Karpas-422 (cell line): ENCODE data around the gene CTTN. TPM values are rescaled to one million over a fixed set of nuclear protein-coding genes. Genes with fewer than 3 reads are reported as not detected.

Source experiments
- DNase-seq: peaks from one replicate; pipeline ENCODE4 v3.0.0-alpha.2; 2015
- H2AFZ ChIP-seq: fragments of 200-600 bp; sonication (generic); 2 replicates; pipeline ENCODE4 v1.6.1; 2014; ENCODE audit warnings: antibody characterized with exemption, low read length, mixed read lengths
- H3K27ac ChIP-seq: fragments of 200-600 bp; sonication (generic); 2 replicates; pipeline ENCODE4 v1.5.1; 2014; ENCODE audit warnings: mild to moderate bottlenecking, low read length, moderate library complexity
- H3K27me3 ChIP-seq: fragments of 200-600 bp; sonication (generic); 2 replicates; pipeline ENCODE4 v1.6.1; 2014; ENCODE audit warnings: low read length, mixed read lengths
- H3K36me3 ChIP-seq: fragments of 200-600 bp; sonication (generic); 2 replicates; pipeline ENCODE4 v1.6.1; 2014; ENCODE audit warnings: low read length, mixed read lengths; ENCODE audit not compliant: insufficient read depth
- H3K4me1 ChIP-seq: fragments of 200-600 bp; sonication (generic); 2 replicates; pipeline ENCODE4 v1.6.1; 2014; ENCODE audit warnings: mild to moderate bottlenecking, low read length, mixed read lengths
- H3K4me2 ChIP-seq: fragments of 200-600 bp; sonication (generic); 2 replicates; pipeline ENCODE4 v1.6.1; 2014; ENCODE audit warnings: low read length, low read depth, mild to moderate bottlenecking; ENCODE audit not compliant: poor library complexity, severe bottlenecking
- H3K4me3 ChIP-seq: fragments of 200-600 bp; sonication (generic); 2 replicates; pipeline ENCODE4 v1.5.1; 2014; ENCODE audit warnings: mild to moderate bottlenecking, antibody characterized with exemption, low read length, mixed read lengths
- H3K79me2 ChIP-seq: fragments of 200-600 bp; sonication (generic); 2 replicates; pipeline ENCODE4 v1.6.1; 2014; ENCODE audit warnings: mild to moderate bottlenecking, low read length, mixed read lengths
- H3K9ac ChIP-seq: fragments of 200-600 bp; sonication (generic); 2 replicates; pipeline ENCODE4 v1.6.0; 2014; ENCODE audit warnings: low read length
- H3K9me2 ChIP-seq: fragments of 200-600 bp; sonication (generic), shearing (Covaris generic); replicated peaks from 2 replicates; pipeline ENCODE4 v1.6.0; 2014; ENCODE audit warnings: mild to moderate bottlenecking, low read length, moderate library complexity; ENCODE audit not compliant: insufficient read depth
- H3K9me3 ChIP-seq: fragments of 300-700, 200-600 bp; sonication (generic); 2 replicates; pipeline ENCODE4 v1.6.1; 2014; ENCODE audit warnings: low read length, mixed read lengths
- H4K20me1 ChIP-seq: fragments of 200-600 bp; sonication (generic); 2 replicates; pipeline ENCODE4 v1.6.1; 2014; ENCODE audit warnings: mild to moderate bottlenecking, antibody characterized with exemption, low read length, low read depth; ENCODE audit not compliant: insufficient read depth
- total RNA-seq: library from RNA; depleted of rRNA; stranded (reverse); fragments of >200 nt; shearing (Covaris generic); gene quantifications from 2 replicates; pipeline ENCODE4 v1.2.3, GENCODE V29; 2014; ENCODE audit warnings: low replicate concordance; rRNA removed

The CTTN gene
- total RNA-seq: 143 and 198 TPM in 2 replicates

DNA sequence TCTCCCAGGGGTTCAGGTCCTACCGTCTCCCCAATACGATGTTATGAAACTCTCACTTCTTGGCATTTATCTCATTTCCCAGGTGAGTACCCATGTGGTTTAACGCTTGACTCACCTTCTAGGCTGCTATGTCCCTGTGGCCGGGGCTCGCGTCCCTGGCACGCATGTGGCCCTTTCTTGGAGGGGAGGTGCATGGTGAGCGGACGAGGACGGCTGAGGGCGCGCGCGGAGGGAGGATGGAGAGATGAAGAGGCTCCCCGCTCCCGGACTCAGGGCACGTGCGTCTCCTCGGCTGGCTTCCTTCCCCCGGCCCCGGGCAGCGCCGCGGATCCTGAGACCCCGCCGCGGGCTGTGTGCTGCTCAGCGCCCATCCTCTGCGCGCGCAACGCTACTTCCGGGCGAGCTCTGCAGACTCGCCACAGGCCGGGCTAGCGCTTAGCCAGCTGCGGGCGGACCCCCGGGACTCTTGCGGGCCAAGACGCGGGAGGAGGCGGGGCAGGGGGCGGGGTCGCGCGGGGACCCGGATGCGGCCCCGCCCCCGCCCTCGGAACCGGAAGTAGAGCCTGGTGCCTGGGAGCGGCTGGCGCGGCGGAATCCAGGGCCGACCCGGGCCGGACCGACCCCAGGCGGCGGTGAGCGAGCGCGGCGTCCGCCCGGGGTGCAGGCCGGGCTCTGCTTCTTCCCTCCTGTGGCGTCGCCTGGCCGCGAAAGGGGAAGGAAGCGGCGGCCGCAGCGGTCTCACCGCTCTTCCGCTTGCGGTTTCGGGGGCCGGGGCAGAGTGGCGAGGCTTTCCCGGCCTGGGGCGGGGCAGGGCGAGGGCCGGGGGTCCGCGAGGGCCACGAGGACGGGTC is at the start of gene CTTN:
Gene CTTN, plus strand, starts transcription at position 547 of the 851 bp plus-strand sequence. CDS start 8,769 bp downstream, outside the sequence.
- Histone ChIP-seq H3K4me1 (peaks cover 39% of the 10 kb centered on the region), H3K27ac (peak within 1 kb of the TSS; percentile 84), H3K4me2 (peak within 1 kb of the TSS; percentile 80), H3K27me3 (no peaks in the 10 kb centered on the region), H3K9me3 (no peaks in the 10 kb centered on the region), H3K9me2 (no peaks in the 10 kb centered on the region), H3K4me3 (peak within 1 kb of the TSS; percentile 73), H2AFZ (peak within 1 kb of the TSS; percentile 88), H3K36me3 (peaks cover 15% of the 10 kb centered on the region), H4K20me1 (peaks cover 32% of the 10 kb centered on the region), H3K79me2 (peaks cover 100% of the 10 kb centered on the region), H3K9ac (peak within 1 kb of the TSS; percentile 83)
- peak; percentile 94 for DNase-seq

- H3K36me3 ChIP-seq: peaks cover 13% of the 10 kb centered on the region; the same call in 1 of the 2 replicates
- H3K9me3 ChIP-seq: no peaks in the 10 kb centered on the region
- H4K20me1 ChIP-seq: no peaks in the 10 kb centered on the region
- no peaks in the 10 kb centered on the region; the same call in 1 of the 2 replicates for H3K79me2 ChIP-seq
- no peak overlapping the region for H3K9ac ChIP-seq
- H3K4me3 ChIP-seq: no peak overlapping the region
- no peak overlapping the region for H3K27ac ChIP-seq
- H3K27me3 ChIP-seq: no peaks in the 10 kb centered on the region
- no peak overlapping the region for H3K4me2 ChIP-seq
- DNase-seq: no peak
- H3K9me2 ChIP-seq: no peaks in the 10 kb centered on the region
- H3K4me1 ChIP-seq: no peaks in the 10 kb centered on the region
- no peak overlapping the region for H2AFZ ChIP-seq
Measured at GRCh38 chr11:70348608-70349007, 49.7 kb upstream of the CTTN start.

DNA sequence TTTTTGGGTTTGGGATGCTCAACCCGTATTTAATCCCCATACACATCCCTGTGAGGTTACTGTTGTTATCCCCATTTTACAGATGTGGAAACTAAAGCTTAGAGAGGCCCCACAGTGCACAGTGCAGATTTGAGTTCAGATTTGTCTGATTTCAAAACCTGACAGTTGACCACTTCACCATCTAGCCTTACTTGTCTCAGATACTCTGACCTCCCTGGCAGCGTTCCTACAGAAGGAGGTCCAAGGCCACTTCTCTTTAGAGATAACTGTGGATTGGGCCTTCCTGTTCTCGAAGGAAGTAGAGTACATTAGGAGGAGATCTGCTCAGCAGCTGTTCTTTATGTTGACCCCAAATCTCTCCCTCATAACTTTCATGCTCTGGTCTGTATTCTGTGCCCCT is 46.7 kb upstream of the CTTN start:
- no peak for DNase-seq
- H3K79me2 ChIP-seq: no peaks in the 10 kb centered on the region
- H3K9ac ChIP-seq: no peak overlapping the region
- H2AFZ ChIP-seq: no peak overlapping the region
- H3K36me3 ChIP-seq: peaks cover 22% of the 10 kb centered on the region; the same call in 1 of the 2 replicates
- H3K4me2 ChIP-seq: no peak overlapping the region
- H3K9me2 ChIP-seq: no peaks in the 10 kb centered on the region
- no peaks in the 10 kb centered on the region for H3K4me1 ChIP-seq
- no peak overlapping the region for H3K4me3 ChIP-seq
- no peaks in the 10 kb centered on the region for H3K27me3 ChIP-seq
- H3K27ac ChIP-seq: no peak overlapping the region
- no peaks in the 10 kb centered on the region for H4K20me1 ChIP-seq
- H3K9me3 ChIP-seq: no peaks in the 10 kb centered on the region

- no peak overlapping the region for H3K27ac ChIP-seq
- no peaks in the 10 kb centered on the region for H3K4me1 ChIP-seq
- no peaks in the 10 kb centered on the region for H3K9me3 ChIP-seq
- H4K20me1 ChIP-seq: no peaks in the 10 kb centered on the region
- H2AFZ ChIP-seq: no peak overlapping the region
- no peak overlapping the region for H3K4me3 ChIP-seq
- no peaks in the 10 kb centered on the region for H3K79me2 ChIP-seq
- H3K9ac ChIP-seq: no peak overlapping the region
- H3K9me2 ChIP-seq: no peaks in the 10 kb centered on the region
- no peak overlapping the region for H3K4me2 ChIP-seq
- DNase-seq: no peak
- H3K36me3 ChIP-seq: peaks cover 26% of the 10 kb centered on the region; the same call in 1 of the 2 replicates
- H3K27me3 ChIP-seq: no peaks in the 10 kb centered on the region
Measured at GRCh38 chr11:70352100-70352499, 46.2 kb upstream of the CTTN start.

- DNase-seq: no peak
- no peaks in the 10 kb centered on the region for H3K4me1 ChIP-seq
- H3K4me2 ChIP-seq: no peak overlapping the region
- no peaks in the 10 kb centered on the region for H3K9me2 ChIP-seq
- H3K9me3 ChIP-seq: no peaks in the 10 kb centered on the region
- no peaks in the 10 kb centered on the region for H4K20me1 ChIP-seq
- H3K36me3 ChIP-seq: peaks cover 26% of the 10 kb centered on the region; the same call in 1 of the 2 replicates
- H2AFZ ChIP-seq: no peak overlapping the region
- no peak overlapping the region for H3K27ac ChIP-seq
- H3K4me3 ChIP-seq: no peak overlapping the region
- no peaks in the 10 kb centered on the region for H3K27me3 ChIP-seq
- H3K9ac ChIP-seq: no peak overlapping the region
- H3K79me2 ChIP-seq: no peaks in the 10 kb centered on the region
Measured at GRCh38 chr11:70352601-70353000, 45.7 kb upstream of the CTTN start.

GRCh38 chr11:70353329-70353728 is 45.0 kb upstream of the CTTN start:
- no peak overlapping the region for H3K27ac ChIP-seq
- H3K27me3 ChIP-seq: no peaks in the 10 kb centered on the region
- DNase-seq: no peak
- no peak overlapping the region for H3K4me2 ChIP-seq
- H2AFZ ChIP-seq: no peak overlapping the region
- no peaks in the 10 kb centered on the region for H3K4me1 ChIP-seq
- H3K36me3 ChIP-seq: peaks cover 26% of the 10 kb centered on the region; the same call in 1 of the 2 replicates
- no peaks in the 10 kb centered on the region for H3K79me2 ChIP-seq
- H3K9ac ChIP-seq: no peak overlapping the region
- H3K9me3 ChIP-seq: no peaks in the 10 kb centered on the region
- no peak overlapping the region for H3K4me3 ChIP-seq
- no peaks in the 10 kb centered on the region for H3K9me2 ChIP-seq
- H4K20me1 ChIP-seq: no peaks in the 10 kb centered on the region

- no peak overlapping the region for H3K27ac ChIP-seq
- peaks cover 30% of the 10 kb centered on the region; the same call in 1 of the 2 replicates for H3K36me3 ChIP-seq
- H3K79me2 ChIP-seq: no peaks in the 10 kb centered on the region
- H3K4me2 ChIP-seq: no peak overlapping the region
- no peak overlapping the region for H3K4me3 ChIP-seq
- no peak overlapping the region for H3K9ac ChIP-seq
- no peak overlapping the region for H2AFZ ChIP-seq
- no peaks in the 10 kb centered on the region for H4K20me1 ChIP-seq
- H3K27me3 ChIP-seq: no peaks in the 10 kb centered on the region
- H3K9me3 ChIP-seq: no peaks in the 10 kb centered on the region
- no peaks in the 10 kb centered on the region for H3K4me1 ChIP-seq
- DNase-seq: no peak
- no peaks in the 10 kb centered on the region for H3K9me2 ChIP-seq
Measured at GRCh38 chr11:70353900-70354568, 44.3 kb upstream of the CTTN start.

DNA sequence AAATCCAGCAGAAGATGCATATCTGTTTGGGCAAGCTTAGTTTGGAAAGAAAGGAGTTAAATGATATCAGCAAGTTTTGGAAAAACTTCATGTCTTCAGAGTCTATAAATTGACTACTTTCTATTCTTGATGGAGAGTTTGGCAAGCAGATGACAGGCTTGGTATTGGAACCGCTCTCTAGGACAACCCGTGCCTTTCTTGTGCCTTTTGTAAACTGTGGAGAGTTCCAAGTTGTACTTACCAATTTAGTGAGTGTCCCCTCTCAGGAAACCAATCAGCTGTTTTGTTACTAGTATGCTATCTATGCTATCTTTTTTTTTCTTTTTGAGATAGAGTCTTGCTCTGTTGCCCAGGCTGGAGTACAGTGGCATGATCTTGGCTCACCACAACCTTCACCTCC is 43.7 kb upstream of the CTTN start:
- no peaks in the 10 kb centered on the region for H3K27me3 ChIP-seq
- H2AFZ ChIP-seq: no peak overlapping the region
- H3K4me2 ChIP-seq: no peak overlapping the region
- H3K36me3 ChIP-seq: peaks cover 30% of the 10 kb centered on the region; the same call in 1 of the 2 replicates
- no peaks in the 10 kb centered on the region for H3K4me1 ChIP-seq
- no peak overlapping the region for H3K27ac ChIP-seq
- no peaks in the 10 kb centered on the region for H4K20me1 ChIP-seq
- H3K9me2 ChIP-seq: no peaks in the 10 kb centered on the region
- no peak overlapping the region for H3K9ac ChIP-seq
- H3K4me3 ChIP-seq: no peak overlapping the region
- 0 out of 2 replicates have a peak, but pooled peaks cover 2% of the 10 kb centered on the region for H3K79me2 ChIP-seq
- DNase-seq: no peak
- no peaks in the 10 kb centered on the region for H3K9me3 ChIP-seq
